H1 (cell line): ENCODE results near the gene ZDHHC22. TPM values are rescaled to one million over a fixed set of nuclear protein-coding genes. Genes with fewer than 3 reads are reported as not detected.

Experiments
- CTCF ChIA-PET: fragments of 300-600 bp; sonication (Branson Sonifier 250); formaldehyde crosslinking; loops from one replicate; lab custom pipeline; 2021; ENCODE audit not compliant: partially characterized antibody; lab: Charles Lee
- POLR2A ChIA-PET: fragments of 300-600 bp; sonication (Branson Sonifier 250); formaldehyde crosslinking; loops from one replicate; lab custom pipeline; 2021; ENCODE audit warnings: inconsistent platforms; ENCODE audit not compliant: partially characterized antibody; lab: Charles Lee
- DNase-seq, 2 experiments: peaks; one replicate each; pipeline versions ENCODE4 v3.0.0 to v3.0.0-alpha.2; 2010 to 2022; ENCODE audit warnings: low spot score in 2 of 2, low read depth in 1 of 2, mixed read lengths in 1 of 2
- FAIRE-seq: peaks from 2 replicates; lab custom pipeline; 2011; peaks lifted over from hg19 to GRCh38; lab: Jason Lieb, UNC
- H2AFZ ChIP-seq: 2 replicates; pipeline ENCODE4 v1.8.1; 2012; ENCODE audit warnings: low read length, inconsistent platforms
- H2AK5ac ChIP-seq: 2 replicates; pipeline ENCODE4 v1.6.1; 2013; ENCODE audit warnings: low read depth, low read length
- H2BK120ac ChIP-seq: replicated peaks from 2 replicates; pipeline ENCODE3; 2013; ENCODE audit warnings: low read depth, low read length, inconsistent platforms
- H2BK12ac ChIP-seq: 2 replicates; pipeline ENCODE4 v1.6.1; 2013; ENCODE audit warnings: low read depth, low read length
- H2BK15ac ChIP-seq: 2 replicates; pipeline ENCODE4 v1.6.1; 2013; ENCODE audit warnings: low read length
- H2BK20ac ChIP-seq: 2 replicates; pipeline ENCODE4 v1.6.1; 2013; ENCODE audit warnings: low read length
- H2BK5ac ChIP-seq: 2 replicates; pipeline ENCODE4 v1.6.1; 2013; ENCODE audit warnings: low read depth, low read length
- H3K14ac ChIP-seq: 2 replicates; pipeline ENCODE4 v1.6.1; 2013; ENCODE audit warnings: inconsistent platforms; ENCODE audit not compliant: insufficient read length
- H3K18ac ChIP-seq: 2 replicates; pipeline ENCODE4 v1.6.1; 2013; ENCODE audit warnings: low read length; ENCODE audit errors: extremely low read depth
- H3K23ac ChIP-seq: 2 replicates; pipeline ENCODE4 v1.6.1; 2013; ENCODE audit warnings: inconsistent platforms; ENCODE audit not compliant: insufficient read length
- H3K23me2 ChIP-seq: 2 replicates; pipeline ENCODE4 v1.6.1; 2013; ENCODE audit warnings: low read depth, low read length
- H3K27ac ChIP-seq: 2 replicates; pipeline ENCODE4 v1.6.1; 2011; ENCODE audit warnings: low read depth, low read length, inconsistent platforms
- H3K27me3 ChIP-seq, 4 experiments: replicated peaks in 1 of 4; 1 replicate in 1 of 4; 2 replicates in 3 of 4; pipeline versions ENCODE4 v1.6.1 to v1.8.1; 2011 to 2013; ENCODE audit warnings: low read length in 3 of 4, mild to moderate bottlenecking in 3 of 4, inconsistent platforms in 2 of 4, mixed read lengths in 2 of 4, moderate library complexity in 1 of 4; ENCODE audit not compliant: control insufficient read depth in 3 of 4, insufficient read depth in 3 of 4; ENCODE audit errors: extremely low read depth in 1 of 4
- H3K36me3 ChIP-seq, 4 experiments: 2 replicates each; pipeline versions ENCODE4 v1.6.1 to v1.8.1; 2011 to 2013; ENCODE audit warnings: mild to moderate bottlenecking in 4 of 4, low read length in 3 of 4, moderate library complexity in 2 of 4, control low read depth in 1 of 4, inconsistent platforms in 1 of 4; ENCODE audit not compliant: insufficient read depth in 4 of 4, control insufficient read depth in 2 of 4
- H3K4ac ChIP-seq: replicated peaks from 2 replicates; pipeline ENCODE3; 2013; ENCODE audit warnings: low read length, low read depth, mixed read lengths, inconsistent platforms; ENCODE audit not compliant: insufficient read length
- H3K4me1 ChIP-seq, 4 experiments: replicated peaks in 1 of 4; 1 replicate in 1 of 4; 2 replicates in 3 of 4; pipeline versions ENCODE4 v1.6.1 to v1.8.1; 2011 to 2013; ENCODE audit warnings: low read length in 3 of 4, inconsistent platforms in 2 of 4, mixed read lengths in 1 of 4; ENCODE audit not compliant: insufficient read depth in 4 of 4, control insufficient read depth in 3 of 4
- H3K4me2 ChIP-seq, 2 experiments: 2 replicates each; pipeline versions ENCODE4 v1.6.1 to v1.8.1; 2011 to 2013; ENCODE audit warnings: low read depth in 2 of 2, low read length in 2 of 2, control low read depth in 1 of 2, inconsistent platforms in 1 of 2, mild to moderate bottlenecking in 1 of 2; ENCODE audit not compliant: insufficient read depth in 1 of 2
- H3K4me3 ChIP-seq, 4 experiments: fragments of 200-600, 300-600 bp in 1 of 4; sonication (generic), shearing (Covaris generic), sonication (Bioruptor Twin) in 1 of 4; 2 replicates each; pipeline versions ENCODE4 v1.5.1 to v1.8.1; 2011 to 2016; ENCODE audit warnings: low read length in 4 of 4, low read depth in 3 of 4, control low read depth in 2 of 4, inconsistent platforms in 2 of 4, mild to moderate bottlenecking in 2 of 4, mixed read lengths in 1 of 4, moderate library complexity in 1 of 4; ENCODE audit not compliant: insufficient read depth in 2 of 4; ENCODE audit errors: extremely low read depth in 1 of 4
- H3K56ac ChIP-seq: replicated peaks from 2 replicates; pipeline ENCODE3; 2013; ENCODE audit warnings: low read depth, mild to moderate bottlenecking, mixed read lengths, low read length, inconsistent platforms; ENCODE audit not compliant: insufficient read length
- H3K79me1 ChIP-seq: 2 replicates; pipeline ENCODE4 v1.6.1; 2013; ENCODE audit warnings: low read depth, low read length, control low read depth
- H3K79me2 ChIP-seq, 2 experiments: 2 replicates each; pipeline versions ENCODE4 v1.6.1 to v1.8.1; 2012 to 2013; ENCODE audit warnings: low read length in 2 of 2, mild to moderate bottlenecking in 2 of 2, inconsistent platforms in 1 of 2; ENCODE audit not compliant: insufficient read depth in 2 of 2, control insufficient read depth in 1 of 2
- H3K9ac ChIP-seq, 4 experiments: replicated peaks in 1 of 4; 1 replicate in 1 of 4; 2 replicates in 3 of 4; pipeline versions ENCODE4 v1.6.1 to v1.8.1; 2011 to 2013; ENCODE audit warnings: low read depth in 3 of 4, low read length in 3 of 4, control low read depth in 2 of 4, mild to moderate bottlenecking in 2 of 4, moderate library complexity in 2 of 4, inconsistent platforms in 1 of 4; ENCODE audit errors: extremely low read depth in 1 of 4
- H3K9me3 ChIP-seq, 2 experiments: 2 replicates each; pipeline versions ENCODE4 v1.6.1 to v1.8.1; 2012 to 2013; ENCODE audit warnings: mild to moderate bottlenecking in 2 of 2, moderate library complexity in 2 of 2, control low read depth in 1 of 2, inconsistent platforms in 1 of 2, low read depth in 1 of 2, low read length in 1 of 2, mixed read lengths in 1 of 2; ENCODE audit not compliant: insufficient read depth in 2 of 2
- H4K20me1 ChIP-seq, 2 experiments: replicated peaks in 1 of 2; 2 replicates each; pipeline versions ENCODE3 to v1.8.1; 2011 to 2013; ENCODE audit warnings: inconsistent platforms in 2 of 2, low read length in 2 of 2, mild to moderate bottlenecking in 1 of 2; ENCODE audit not compliant: insufficient read depth in 2 of 2, control insufficient read depth in 1 of 2
- H4K5ac ChIP-seq: 2 replicates; pipeline ENCODE4 v1.6.1; 2013; ENCODE audit warnings: low read length, low read depth, mixed read lengths, inconsistent platforms; ENCODE audit not compliant: insufficient read length
- H4K8ac ChIP-seq: 2 replicates; pipeline ENCODE4 v1.8.0; 2013; ENCODE audit warnings: mild to moderate bottlenecking, moderate library complexity, low read length, inconsistent platforms; ENCODE audit not compliant: insufficient read depth; ENCODE audit errors: extremely low read depth
- H4K91ac ChIP-seq: replicated peaks from 2 replicates; pipeline ENCODE3; 2013; ENCODE audit warnings: low read length, mixed read lengths, inconsistent platforms; ENCODE audit not compliant: insufficient read length
- CTCF ChIP-seq, 3 experiments: IDR thresholded peaks; 1 replicate in 2 of 3; 2 replicates in 1 of 3; pipeline versions ENCODE4 v1.5.1 to v1.6.1; 2011; ENCODE audit warnings: low read length in 3 of 3, mild to moderate bottlenecking in 3 of 3, inconsistent platforms in 2 of 3, low read depth in 1 of 3, moderate library complexity in 1 of 3; ENCODE audit not compliant: insufficient read depth in 1 of 3; ENCODE audit errors: control extremely low read depth in 1 of 3
- GTF2F1 ChIP-seq: IDR thresholded peaks from 2 replicates; pipeline ENCODE4 v1.6.1; 2012; ENCODE audit warnings: low read depth, low read length, improper control_type of control experiment, borderline replicate concordance
- RAD21 ChIP-seq, 2 experiments: IDR thresholded peaks in 1 of 2; conservative IDR thresholded peaks in 1 of 2; 2 replicates each; pipeline ENCODE4 v1.6.1; 2011; ENCODE audit warnings: low read depth in 2 of 2, low read length in 2 of 2, improper control_type of control experiment in 1 of 2, inconsistent platforms in 1 of 2, mild to moderate bottlenecking in 1 of 2, moderate library complexity in 1 of 2
- SRF ChIP-seq: IDR thresholded peaks from 2 replicates; pipeline ENCODE4 v1.6.1; 2011; ENCODE audit warnings: mild to moderate bottlenecking, low read depth, low read length, moderate library complexity
- ZNF274 ChIP-seq: IDR thresholded peaks from 2 replicates; pipeline ENCODE4 v1.7.0; 2012; ENCODE audit warnings: low read length, borderline replicate concordance; ENCODE audit errors: extremely low read depth
- WGBS, 2 experiments: shearing (Covaris generic) in 1 of 2; methylation state at CpG; one replicate each; pipeline versions ENCODE4 v1.1.6 to v1.1.7; 2013 to 2015; ENCODE audit warnings: low lambda C conversion rate in 2 of 2, mixed read lengths in 2 of 2, inconsistent platforms in 1 of 2, low coverage in 1 of 2, missing lambda C conversion rate in 1 of 2; ENCODE audit not compliant: insufficient replicate concordance in 2 of 2, insufficient coverage in 1 of 2, insufficient read length in 1 of 2; ENCODE audit errors: extremely low coverage in 1 of 2, missing lambda C conversion rate in 1 of 2; 5-methylcytosine and 5-hydroxymethylcytosine counted together
- polyA plus RNA-seq, 7 experiments: library from polyadenylated mRNA; depleted of rRNA in 3 of 7; stranded (reverse) in 5 of 7; unstranded in 2 of 7; fragments of >200 nt in 5 of 7; fragments of 200-250 nt in 2 of 7; gene quantifications; 1 replicate in 5 of 7; 2 replicates in 1 of 7; 4 replicates in 1 of 7; pipeline versions ENCODE4 v1.2.1 to v1.2.3, GENCODE V29; 2011 to 2013; ENCODE audit warnings: missing spikeins in 2 of 7, mixed read lengths in 2 of 7
- total RNA-seq: library from RNA; stranded (reverse); fragmentation: NEBNext Ultra II Directional; extraction: Animal tissue kit (Norgen Biotek cat#: 25700); gene quantifications from 2 replicates; pipeline ENCODE4 v1.2.1, GENCODE V29; 2021

Gene ZDHHC22
- total and polyA plus RNA-seq, 2 of the 8 experiments (the other 6 are each of a cell fraction or from before 2014, with no cell fraction given), result 23.8 to 55.2 TPM

GRCh38 chr14:77151918-77152588 is 10.5 kb upstream of the ZDHHC22 start:
- DNase-seq (no peak), FAIRE-seq (no peak)
- Histone ChIP-seq H2BK120ac (no peak overlapping the region), H3K4ac (no peak overlapping the region), H4K5ac (no peak overlapping the region), H3K56ac (no peak overlapping the region), H3K23me2 (no peaks in the 10 kb centered on the region), H3K23ac (no peak overlapping the region), H3K27ac (no peak overlapping the region), H3K79me1 (no peaks in the 10 kb centered on the region), H3K79me2 (no peaks in the 10 kb centered on the region), H3K9me3 (no peaks in the 10 kb centered on the region), H2AFZ (no peak overlapping the region), H3K18ac (no peak overlapping the region), H3K9ac (no peak overlapping the region), H2AK5ac (no peak overlapping the region), H2BK15ac (peak overlapping the region; percentile 49; the same call in 1 of the 2 replicates), H3K4me3 (no peak overlapping the region), H2BK12ac (no peak overlapping the region), H4K8ac (no peak overlapping the region), H3K36me3 (no peaks in the 10 kb centered on the region), H3K14ac (no peak overlapping the region), H4K91ac (peak overlapping the region; percentile 5), H3K4me1 (peaks cover 2 to 15% (median 2%) of the 10 kb centered on the region in 4 experiments; a peak in 3 of 7 replicates), H4K20me1 (no peaks in the 10 kb centered on the region), H3K27me3 (no peaks in the 10 kb centered on the region), H2BK5ac (no peak overlapping the region), H3K4me2 (no peak overlapping the region), H2BK20ac (no peak overlapping the region)
- TF ChIP-seq CTCF (IDR thresholded peaks at IDR 0.05; ENCODE audit: control extremely low read depth in 1 of 3, insufficient read depth in 1 of 3, low read depth in 1 of 3, low read length in 3 of 3) (peak in 1 of 3 experiments; percentile 12; a peak in 1 of 4 replicates), SRF (no peak), GTF2F1 (no peak), ZNF274 (no peak), RAD21 (IDR thresholded peaks at IDR 0.05 in 1 of 2, conservative IDR thresholded peaks at IDR 0.05 in 1 of 2; ENCODE audit: low read depth in 2 of 2, low read length in 2 of 2) (peak; percentile 29 to 43)
- 38% methylated on average over 2 of the region's 2 CpGs; no CpG with 5 or more reads in 1 of the 2 experiments for WGBS, 2 experiments
- ChIA-PET CTCF (interaction anchor here (0.5 to 52.5 kb wide), 45 partner anchors 8 to 411 kb away, joined by 3 to 1490 read pairs (median 4); partner anchors contain the start of genes CIPC, GSTZ1, POMT2 and TMEM63C), POLR2A (interaction anchor here (1.0 to 2.1 kb wide), 2 partner anchors 9 kb away, joined by 3 to 9 read pairs; no protein-coding TSS in a partner anchor)
